GM19099 (cell line): ENCODE results near the gene OR8G1.

Experiments
- POLR2A ChIP-seq: IDR thresholded peaks from 3 replicates; pipeline ENCODE4 v1.6.1; 2011; ENCODE audit warnings: low read depth; ENCODE audit not compliant: insufficient read length; ENCODE audit errors: extremely low read depth

OR8G1 gene, protein sequence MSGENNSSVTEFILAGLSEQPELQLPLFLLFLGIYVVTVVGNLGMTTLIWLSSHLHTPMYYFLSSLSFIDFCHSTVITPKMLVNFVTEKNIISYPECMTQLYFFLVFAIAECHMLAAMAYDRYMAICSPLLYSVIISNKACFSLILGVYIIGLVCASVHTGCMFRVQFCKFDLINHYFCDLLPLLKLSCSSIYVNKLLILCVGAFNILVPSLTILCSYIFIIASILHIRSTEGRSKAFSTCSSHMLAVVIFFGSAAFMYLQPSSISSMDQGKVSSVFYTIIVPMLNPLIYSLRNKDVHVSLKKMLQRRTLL

GRCh38 chr11:124240621-124241397 is at the start of gene OR8G1:
OR8G1 (plus strand) TSS chr11:124241095; CDS start chr11:124249676, 8,581 bp downstream.
- TF ChIP-seq POLR2A = no peak

- no peak for TF ChIP-seq POLR2A
These were observed 47.5 kb upstream of the OR8G1 start for GRCh38 chr11:124193221-124194010.

- TF ChIP-seq POLR2A = no peak
These were observed 46.4 kb upstream of the OR8G1 start for GRCh38 chr11:124194293-124195188.

- no peak for TF ChIP-seq POLR2A
These were observed 45.6 kb upstream of the OR8G1 start for GRCh38 chr11:124195189-124195734.

DNA sequence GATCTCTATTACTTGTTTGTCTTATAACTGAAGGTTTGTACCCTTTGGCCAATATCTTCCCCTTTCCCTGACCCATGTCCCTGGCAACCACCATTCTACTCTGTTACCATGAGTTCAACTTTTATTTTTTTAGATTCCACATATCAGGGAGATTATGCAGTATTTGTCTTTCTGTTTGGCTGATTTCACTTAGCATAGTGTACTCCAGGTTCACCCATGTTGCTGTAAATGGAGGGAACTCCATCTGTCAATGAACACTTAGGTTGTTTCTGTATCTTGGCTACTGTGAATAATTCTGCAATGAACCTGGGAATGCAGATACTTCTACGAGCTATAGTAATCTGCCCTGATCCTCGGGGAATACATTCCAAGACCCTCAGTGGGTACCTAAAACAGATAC is 42.9 kb upstream of the OR8G1 start:
- no peak for TF ChIP-seq POLR2A

DNA sequence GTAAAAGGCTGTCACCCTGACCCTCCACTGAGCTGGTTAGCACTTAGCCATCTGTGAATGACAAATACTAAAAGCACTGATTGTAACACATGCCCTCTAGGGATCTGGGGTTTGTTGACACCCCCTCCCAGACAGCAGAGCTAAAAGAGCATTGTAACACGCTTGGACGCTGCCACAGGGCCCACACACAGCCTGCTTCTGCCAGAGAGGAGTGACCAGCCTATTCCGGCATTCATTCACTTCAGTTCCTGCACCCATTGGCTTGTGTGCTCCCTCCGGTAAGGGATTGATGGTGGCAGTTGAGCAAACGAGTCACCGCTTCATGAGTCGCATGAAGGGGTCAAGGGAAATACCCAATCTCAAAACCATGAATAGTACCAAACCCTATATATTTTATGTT is 42.0 kb upstream of the OR8G1 start:
- TF ChIP-seq POLR2A = no peak

DNA sequence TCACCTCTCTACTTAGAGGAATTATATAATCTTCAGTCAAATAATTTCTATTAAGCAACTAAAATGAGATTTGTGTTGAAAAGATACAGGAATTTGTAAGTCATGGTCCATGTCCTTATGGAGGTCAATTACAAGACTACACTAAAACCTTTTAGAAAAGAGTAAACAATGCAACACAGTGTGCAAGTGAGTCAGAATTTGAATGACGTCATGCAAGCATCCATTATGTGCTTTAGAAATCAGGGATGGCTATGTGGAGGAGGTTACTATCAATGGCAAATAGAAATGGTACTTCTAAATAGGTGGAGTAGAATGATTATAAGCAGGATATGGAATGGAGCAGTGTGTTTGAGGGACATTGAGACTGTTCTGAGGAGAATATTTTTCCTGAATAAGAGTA is 41.2 kb upstream of the OR8G1 start:
- no peak for TF ChIP-seq POLR2A

DNA sequence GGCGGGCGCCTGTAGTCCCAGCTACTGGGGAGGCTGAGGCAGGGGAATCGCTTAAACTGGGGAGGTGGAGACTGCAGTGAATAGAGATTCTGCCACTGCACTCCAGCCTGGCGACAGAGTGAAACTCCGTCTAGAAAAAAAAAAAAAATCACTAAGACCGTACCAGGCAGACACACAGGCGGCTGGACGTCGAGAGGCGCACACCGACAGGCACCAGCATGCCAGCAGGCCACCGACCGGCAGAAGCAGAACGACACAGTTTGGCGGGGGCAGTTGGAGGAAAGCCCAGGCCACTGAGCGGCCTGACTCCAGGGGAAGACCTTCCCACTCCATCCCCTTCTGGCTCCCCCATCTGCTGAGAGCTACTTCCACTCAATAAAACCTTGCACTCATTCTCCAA is 40.2 kb upstream of the OR8G1 start:
- no peak for TF ChIP-seq POLR2A

DNA sequence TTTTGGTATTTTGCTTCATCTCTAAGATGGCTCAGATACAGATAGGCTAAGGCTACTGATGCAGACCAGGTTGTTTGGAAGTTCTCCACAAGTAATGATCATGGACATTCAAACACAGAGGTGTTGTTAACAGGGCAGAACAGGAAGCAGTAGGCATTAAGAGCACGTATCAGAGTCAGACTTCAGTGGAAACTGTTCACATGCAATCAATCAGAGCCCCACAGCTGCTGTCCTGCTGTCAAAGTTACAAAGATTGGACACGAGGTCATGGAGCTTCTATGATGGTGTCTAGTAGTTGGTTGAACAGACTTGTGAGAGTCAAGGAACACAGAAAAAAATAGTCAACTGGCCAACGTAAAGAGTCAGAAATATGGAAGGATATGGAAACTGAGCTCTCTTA is 37.9 kb upstream of the OR8G1 start:
- no peak for TF ChIP-seq POLR2A

DNA sequence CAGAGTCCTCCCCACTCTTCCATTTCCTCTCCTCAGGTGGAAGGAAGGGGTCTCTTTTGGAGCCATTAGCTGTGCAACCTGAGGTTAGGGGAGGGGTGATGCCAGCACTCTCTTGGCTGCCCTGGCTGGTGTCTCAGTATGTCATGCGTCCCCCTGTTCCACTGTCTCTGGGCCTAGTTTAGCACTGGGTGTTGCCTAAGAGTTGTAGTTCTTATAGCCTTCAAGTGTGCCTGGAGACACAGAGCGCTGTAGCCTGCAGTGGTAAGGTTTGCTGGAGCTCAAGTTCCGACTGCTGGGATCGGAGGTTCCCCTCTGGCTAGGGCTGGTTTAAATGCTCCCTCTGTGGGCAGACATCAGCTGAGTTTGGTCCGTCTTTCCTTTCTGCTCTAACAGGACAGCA is 36.9 kb upstream of the OR8G1 start:
- TF ChIP-seq POLR2A = no peak

DNA sequence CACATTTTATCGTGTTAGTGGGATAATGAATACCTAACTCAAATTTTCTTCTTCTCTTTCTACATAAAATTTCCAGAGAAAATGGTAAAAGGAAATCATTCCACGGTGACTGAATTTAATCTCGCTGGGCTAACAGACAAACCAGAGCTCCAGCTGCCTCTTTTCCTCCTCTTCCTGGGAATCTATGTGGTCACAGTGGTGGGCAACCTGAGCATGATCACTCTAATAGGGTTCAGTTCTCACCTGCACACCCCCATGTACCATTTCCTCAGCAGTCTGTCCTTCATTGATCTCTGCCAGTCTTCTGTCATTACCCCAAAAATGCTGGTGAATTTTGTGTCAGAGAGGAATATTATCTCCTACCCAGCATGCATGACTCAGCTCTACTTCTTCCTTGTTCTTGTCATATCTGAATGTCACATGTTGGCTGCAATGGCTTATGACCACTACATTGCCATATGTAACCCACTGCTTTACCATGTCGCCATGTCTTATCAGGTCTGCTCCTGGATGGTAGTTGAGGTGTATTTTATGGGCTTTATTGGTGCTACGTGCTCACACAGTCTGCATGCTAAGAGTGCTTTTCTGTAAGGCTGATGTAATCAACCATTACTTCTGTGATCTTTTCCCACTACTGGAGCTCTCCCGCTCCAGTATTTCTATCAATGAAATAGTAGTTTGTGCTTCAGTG is 33.6 kb upstream of the OR8G1 start:
- TF ChIP-seq POLR2A = no peak

DNA sequence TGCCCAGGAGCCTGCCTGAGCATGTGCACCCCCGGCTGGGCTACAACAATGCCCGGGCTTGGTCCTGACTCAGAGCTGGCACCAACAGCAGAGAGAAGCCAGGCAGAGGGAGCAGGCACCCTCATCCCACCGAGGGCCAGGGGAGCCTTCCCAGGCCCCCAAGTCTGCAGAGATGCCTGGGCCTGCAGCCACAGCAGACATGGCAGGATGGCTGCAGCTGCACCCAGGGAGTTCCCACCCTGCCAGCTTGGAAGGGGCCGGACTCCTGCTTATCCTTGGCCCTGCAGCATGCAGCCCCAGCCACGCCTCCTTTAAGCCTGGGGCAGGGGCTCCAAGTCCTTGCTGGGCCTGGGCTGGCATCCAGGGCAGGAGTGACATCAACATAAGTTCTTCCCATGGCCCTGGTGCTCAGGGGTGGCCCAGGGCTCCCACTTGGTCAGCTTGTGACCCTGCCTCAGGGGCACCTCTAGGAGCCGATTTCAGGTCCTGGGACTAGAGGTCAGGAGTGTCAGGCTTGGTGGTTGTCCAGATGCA is 31.0 kb upstream of the OR8G1 start:
- no peak for TF ChIP-seq POLR2A

DNA sequence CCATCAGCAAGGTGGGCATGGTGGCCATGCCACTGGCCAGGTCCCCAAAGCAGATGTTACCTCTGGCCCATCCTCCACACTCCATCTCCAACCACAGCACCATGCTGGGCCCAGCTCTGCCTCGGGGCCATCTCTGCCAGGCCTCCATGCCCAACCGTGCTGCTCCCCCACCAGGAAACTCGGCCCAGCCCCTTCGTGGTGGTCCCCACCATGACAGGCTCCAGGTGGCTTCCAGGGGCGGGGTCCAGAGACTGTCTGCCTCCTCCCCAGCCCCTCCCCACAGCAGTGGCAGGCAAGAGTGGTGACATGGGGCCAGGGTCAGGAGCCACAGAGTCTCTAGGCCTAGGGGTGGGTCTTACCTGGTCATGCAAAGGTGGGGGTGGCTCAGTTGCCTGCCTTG is 30.5 kb upstream of the OR8G1 start:
- TF ChIP-seq POLR2A = no peak
